ENCODE data around the gene CCDC144A.
"Not testable (repeated sequence)": the region's sequence is repeated elsewhere in the genome, so short reads cannot be mapped to it uniquely, and the experiment has no call there.

Gene CCDC144A

GRCh38 chr17:16689731-16690281, at the start of gene CCDC144A:
Gene CCDC144A (plus strand): TSS chr17:16690241. CDS start chr17:16690401, 160 bp downstream.
- not testable (repeated sequence) for DNase-seq (ENCODE audit: low read depth, low spot score)

- DNase-seq (ENCODE audit: low read depth, low spot score) = no peak
These were observed 40.5 kb upstream of the CCDC144A start for GRCh38 chr17:16649585-16649984.

- no peak for DNase-seq (ENCODE audit: low read depth, low spot score)
These were observed 37.8 kb upstream of the CCDC144A start for GRCh38 chr17:16652252-16652651.

- DNase-seq (ENCODE audit: low read depth, low spot score) = no peak
These were observed 37.1 kb upstream of the CCDC144A start for GRCh38 chr17:16652847-16653366.

- peak; percentile 98 for DNase-seq (ENCODE audit: low read depth, low spot score)
These were observed 36.5 kb upstream of the CCDC144A start, which contains the start of gene ZNF624 for GRCh38 chr17:16653367-16654041. Gene ZNF624 (minus strand): TSS chr17:16653850.

- no peak for DNase-seq (ENCODE audit: low read depth, low spot score)
These were observed 28.8 kb upstream of the CCDC144A start for GRCh38 chr17:16661217-16661616.

GRCh38 chr17:16662936-16663335, 27.1 kb upstream of the CCDC144A start:
- DNase-seq (ENCODE audit: low read depth, low spot score) = no peak

- DNase-seq (ENCODE audit: low read depth, low spot score) = not testable (repeated sequence)
These were observed 23.5 kb upstream of the CCDC144A start for GRCh38 chr17:16666553-16666906.

- peak; percentile 48 for DNase-seq (ENCODE audit: low read depth, low spot score)
These were observed 23.0 kb upstream of the CCDC144A start for GRCh38 chr17:16666907-16667636.

GRCh38 chr17:16676676-16677268, 13.3 kb upstream of the CCDC144A start:
- no peak for DNase-seq (ENCODE audit: low read depth, low spot score)

GRCh38 chr17:16683290-16684138, 6.5 kb upstream of the CCDC144A start:
- peak; percentile 7 for DNase-seq (ENCODE audit: low read depth, low spot score)

GRCh38 chr17:16686019-16686418, 4.0 kb upstream of the CCDC144A start:
- not testable (repeated sequence) for DNase-seq (ENCODE audit: low read depth, low spot score)

GRCh38 chr17:16687151-16687550, 2.9 kb upstream of the CCDC144A start:
- not testable (repeated sequence) for DNase-seq (ENCODE audit: low read depth, low spot score)

GRCh38 chr17:16690447-16690846, 406 bp downstream of the CCDC144A start:
- DNase-seq (ENCODE audit: low read depth, low spot score) = not testable (repeated sequence)

GRCh38 chr17:16697603-16698002, 7.6 kb downstream of the CCDC144A start:
- DNase-seq (ENCODE audit: low read depth, low spot score) = not testable (repeated sequence)

- peak; percentile 11 for DNase-seq (ENCODE audit: low read depth, low spot score)
These were observed 55.6 kb downstream of the CCDC144A start for GRCh38 chr17:16745492-16746203.

- not testable (repeated sequence) for DNase-seq (ENCODE audit: low read depth, low spot score)
These were observed 56.5 kb downstream of the CCDC144A start for GRCh38 chr17:16746571-16746970.

- DNase-seq (ENCODE audit: low read depth, low spot score) = not testable (repeated sequence)
These were observed 60.5 kb downstream of the CCDC144A start for GRCh38 chr17:16750515-16750914.

- DNase-seq (ENCODE audit: low read depth, low spot score) = peak; percentile 13
These were observed 61.3 kb downstream of the CCDC144A start for GRCh38 chr17:16751224-16751923.

- DNase-seq (ENCODE audit: low read depth, low spot score) = not testable (repeated sequence)
These were observed 61.9 kb downstream of the CCDC144A start for GRCh38 chr17:16751924-16752287.
